Thoracic aorta (tissue), 2 donors: ENCODE measurements around the gene UBE4B. TPM values are rescaled to one million over a fixed set of nuclear protein-coding genes. Genes with fewer than 3 reads are reported as not detected.
"Not testable (repeated sequence)": the region's sequence is repeated elsewhere in the genome, so short reads cannot be mapped to it uniquely, and the experiment has no call there.

Source experiments
- ATAC-seq: fragments of 150-250 bp; one replicate; pipeline ENCODE4 v1.8.0; 2017; ENCODE audit warnings: low read depth; ENCODE audit not compliant: insufficient number of reproducible peaks, low FRiP score
- DNase-seq: peaks from one replicate; pipeline ENCODE4 v3.0.0-alpha.2; 2020; ENCODE audit warnings: low spot score
- H3K27ac ChIP-seq, 2 donors: fragments of 200-600 bp; sonication (generic); 1 replicate in 1 of 2; 2 replicates in 1 of 2; pipeline ENCODE4 v1.5.1; 2016; ENCODE audit warnings: mild to moderate bottlenecking in 2 of 2, moderate library complexity in 2 of 2
- H3K27me3 ChIP-seq: fragments of 200-600 bp; sonication (generic); replicated peaks from 2 replicates; pipeline ENCODE4 v1.6.0; 2016; ENCODE audit warnings: mild to moderate bottlenecking; ENCODE audit not compliant: insufficient read depth
- H3K36me3 ChIP-seq: fragments of 200-600 bp; sonication (generic); one replicate; pipeline ENCODE4 v1.5.1; 2016
- H3K4me1 ChIP-seq, 2 donors: fragments of 200-600 bp; sonication (generic); 1 replicate in 1 of 2; 2 replicates in 1 of 2; pipeline versions ENCODE4 v1.5.1 to v1.6.0; 2016; ENCODE audit warnings: low read depth in 2 of 2, mild to moderate bottlenecking in 1 of 2; ENCODE audit not compliant: control insufficient read depth in 1 of 2
- H3K4me3 ChIP-seq: fragments of 200-600 bp; sonication (generic); 2 replicates; pipeline ENCODE4 v1.5.1; 2016; ENCODE audit warnings: mild to moderate bottlenecking
- H3K9me3 ChIP-seq: fragments of 200-600 bp; sonication (generic); 2 replicates; pipeline ENCODE4 v1.5.1; 2016
- CTCF ChIP-seq: fragments of 200-600 bp; sonication (generic); IDR thresholded peaks from one replicate; pipeline ENCODE4 v1.5.1; 2019; ENCODE audit warnings: antibody characterized with exemption
- total RNA-seq, 2 donors: library from RNA; depleted of rRNA; stranded (reverse); fragments of >200 nt; gene quantifications; one replicate each; pipeline versions ENCODE4 v1.1.0 to v1.2.3, GENCODE V29; 2016

UBE4B gene
- total RNA-seq, 2 donors from 2014 or later: 55.0 to 89.2 TPM

- H3K27me3 ChIP-seq: no peaks in the 10 kb centered on the region
- H3K4me1 ChIP-seq: peaks cover 6 to 48% of the 10 kb centered on the region in 2 donors
- H3K27ac ChIP-seq: peak overlapping the region; percentile 79 to 82
- peaks cover 33% of the 10 kb centered on the region for H3K36me3 ChIP-seq
- no peak for TF ChIP-seq CTCF
- ATAC-seq (no peak), DNase-seq (no peak)
- H3K4me3 ChIP-seq: no peak overlapping the region
- H3K9me3 ChIP-seq: no peaks in the 10 kb centered on the region
These were observed 73.5 kb downstream of the UBE4B start for GRCh38 chr1:10106241-10106640.

GRCh38 chr1:10106756-10107475 is 74.2 kb downstream of the UBE4B start:
- Histone ChIP-seq H3K4me3 (peak overlapping the region; percentile 43), H3K4me1 (peaks cover 6 to 48% of the 10 kb centered on the region in 2 donors), H3K9me3 (no peaks in the 10 kb centered on the region), H3K27me3 (no peaks in the 10 kb centered on the region), H3K27ac (peak overlapping the region; percentile 79 to 82), H3K36me3 (peaks cover 33% of the 10 kb centered on the region)
- DNase-seq (no peak), ATAC-seq (no peak)
- no peak for TF ChIP-seq CTCF

GRCh38 chr1:10107476-10107847 is 74.7 kb downstream of the UBE4B start:
- Histone ChIP-seq H3K4me1 (peaks cover 6 to 48% of the 10 kb centered on the region in 2 donors), H3K4me3 (peak overlapping the region; percentile 43), H3K36me3 (peaks cover 32% of the 10 kb centered on the region), H3K27ac (peak overlapping the region; percentile 79 to 82)
- not testable (repeated sequence) for H3K27me3 ChIP-seq, DNase-seq, ATAC-seq, H3K9me3 ChIP-seq

GRCh38 chr1:10108134-10108663 is 75.4 kb downstream of the UBE4B start:
- no peak for DNase-seq
- Histone ChIP-seq H3K4me1 (peaks cover 6 to 48% of the 10 kb centered on the region in 2 donors), H3K4me3 (peak overlapping the region; percentile 43), H3K36me3 (peaks cover 25% of the 10 kb centered on the region), H3K27ac (peak overlapping the region; percentile 79 to 82), H3K9me3 (no peaks in the 10 kb centered on the region), H3K27me3 (no peaks in the 10 kb centered on the region)
- peak; percentile 67 for ATAC-seq
- no peak for TF ChIP-seq CTCF

- Histone ChIP-seq H3K27ac (peak overlapping the region; percentile 79 to 82), H3K36me3 (peaks cover 19% of the 10 kb centered on the region), H3K4me3 (peak overlapping the region; percentile 43), H3K27me3 (no peaks in the 10 kb centered on the region), H3K9me3 (no peaks in the 10 kb centered on the region), H3K4me1 (peaks cover 6 to 48% of the 10 kb centered on the region in 2 donors)
- DNase-seq (peak; percentile 24), ATAC-seq (peak; percentile 58)
- TF ChIP-seq CTCF: no peak
These were observed 76.4 kb downstream of the UBE4B start for GRCh38 chr1:10108948-10109708.
